22Rv1 (cell line): Measurements from ENCODE around the gene VPS9D1.

Experiments
- H3K27ac ChIP-seq: fragments of 450-650 bp; 2 replicates; pipeline ENCODE4 v1.5.1; 2017
- ZFX ChIP-seq: fragments of 450-650 bp; IDR thresholded peaks from 2 replicates; pipeline ENCODE4 v1.6.1; 2017; ENCODE audit warnings: antibody characterized with exemption, borderline replicate concordance
- TF ChIP-seq, protein P1 (sequence below): fragments of 450-650 bp; IDR thresholded peaks from 2 replicates; pipeline ENCODE4 v1.5.1; 2017; ENCODE audit warnings: mild to moderate bottlenecking

VPS9D1 gene

GRCh38 chr16:89670496-89671431 is 49.9 kb downstream of the VPS9D1 start:
- H3K27ac ChIP-seq = peak overlapping the region; percentile 61
- TF ChIP-seq, protein P1, sequence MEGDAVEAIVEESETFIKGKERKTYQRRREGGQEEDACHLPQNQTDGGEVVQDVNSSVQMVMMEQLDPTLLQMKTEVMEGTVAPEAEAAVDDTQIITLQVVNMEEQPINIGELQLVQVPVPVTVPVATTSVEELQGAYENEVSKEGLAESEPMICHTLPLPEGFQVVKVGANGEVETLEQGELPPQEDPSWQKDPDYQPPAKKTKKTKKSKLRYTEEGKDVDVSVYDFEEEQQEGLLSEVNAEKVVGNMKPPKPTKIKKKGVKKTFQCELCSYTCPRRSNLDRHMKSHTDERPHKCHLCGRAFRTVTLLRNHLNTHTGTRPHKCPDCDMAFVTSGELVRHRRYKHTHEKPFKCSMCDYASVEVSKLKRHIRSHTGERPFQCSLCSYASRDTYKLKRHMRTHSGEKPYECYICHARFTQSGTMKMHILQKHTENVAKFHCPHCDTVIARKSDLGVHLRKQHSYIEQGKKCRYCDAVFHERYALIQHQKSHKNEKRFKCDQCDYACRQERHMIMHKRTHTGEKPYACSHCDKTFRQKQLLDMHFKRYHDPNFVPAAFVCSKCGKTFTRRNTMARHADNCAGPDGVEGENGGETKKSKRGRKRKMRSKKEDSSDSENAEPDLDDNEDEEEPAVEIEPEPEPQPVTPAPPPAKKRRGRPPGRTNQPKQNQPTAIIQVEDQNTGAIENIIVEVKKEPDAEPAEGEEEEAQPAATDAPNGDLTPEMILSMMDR = no peak
- no peak for TF ChIP-seq ZFX

GRCh38 chr16:89669755-89670154 is 50.9 kb downstream of the VPS9D1 start:
- H3K27ac ChIP-seq = peak overlapping the region; percentile 61
- TF ChIP-seq, protein P1 = no peak
- TF ChIP-seq ZFX = no peak

GRCh38 chr16:89668790-89669158 is 51.9 kb downstream of the VPS9D1 start:
- TF ChIP-seq, protein P1 = no peak
- no peak for TF ChIP-seq ZFX
- peak overlapping the region; percentile 65 for H3K27ac ChIP-seq

DNA sequence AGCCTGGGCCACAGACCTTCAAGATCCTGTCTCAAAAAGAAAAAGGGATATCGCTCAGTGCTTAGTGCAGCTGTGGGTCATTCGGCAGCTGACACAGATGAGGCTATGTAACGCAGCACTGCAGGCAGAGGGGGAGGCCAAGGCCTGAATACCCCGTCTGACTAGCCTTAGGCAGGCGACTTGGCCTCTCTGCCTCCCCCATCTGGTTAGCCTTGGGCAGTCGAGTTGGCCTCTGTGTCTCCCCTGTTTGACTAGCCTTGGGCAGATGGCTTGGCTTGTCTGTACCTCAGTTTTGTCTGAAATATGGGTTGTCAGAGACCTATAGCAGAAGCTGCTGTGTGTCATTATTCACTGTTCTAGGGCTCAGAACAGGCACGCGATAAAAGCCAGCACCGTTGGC is 53.1 kb downstream of the VPS9D1 start:
- TF ChIP-seq, protein P1 = no peak; the same call in 1 of the 2 replicates
- TF ChIP-seq ZFX = no peak

GRCh38 chr16:89667000-89667399 is 53.7 kb downstream of the VPS9D1 start:
- TF ChIP-seq, protein P1 = peak; percentile 41

More for the DNA sequence above, 53.1 kb downstream of the VPS9D1 start:
- H3K27ac ChIP-seq = peak overlapping the region; percentile 65

GRCh38 chr16:89664238-89664637 is 56.5 kb downstream of the VPS9D1 start:
- 0 out of 2 replicates have a peak overlapping the region, but pooled peaks have one; percentile 5 for H3K27ac ChIP-seq

More at GRCh38 chr16:89667000-89667399, 53.7 kb downstream of the VPS9D1 start:
- peak overlapping the region; percentile 65 for H3K27ac ChIP-seq

GRCh38 chr16:89661215-89661614 is 59.5 kb downstream of the VPS9D1 start:
- H3K27ac ChIP-seq = no peak overlapping the region
- TF ChIP-seq ZFX = no peak
- TF ChIP-seq, protein P1 = no peak

DNA sequence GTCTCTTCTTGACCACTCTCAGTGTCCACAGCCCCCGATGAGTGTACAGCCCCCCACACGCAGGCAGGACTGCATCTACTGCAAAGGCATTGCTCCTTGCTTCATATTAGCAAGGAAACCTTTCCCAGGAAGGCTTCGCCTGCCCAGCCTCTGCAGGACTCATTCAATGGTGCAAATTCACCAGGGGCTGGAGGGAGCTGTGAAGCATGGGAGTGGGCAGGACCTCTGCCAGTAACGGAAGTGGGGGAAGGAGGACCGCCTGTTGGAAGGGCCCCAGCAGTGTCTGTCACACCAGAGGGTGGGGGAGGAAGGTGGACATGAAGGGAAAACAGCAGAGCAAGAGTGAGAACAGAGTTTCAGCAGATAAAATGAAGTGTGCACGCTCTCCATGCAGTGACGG is 60.6 kb downstream of the VPS9D1 start:
- TF ChIP-seq, protein P1 = no peak
- no peak for TF ChIP-seq ZFX
- H3K27ac ChIP-seq = peak overlapping the region; percentile 92
